NK-92 treated with Interleukin-12 subunit alpha and Interleukin-12 subunit beta, amount 100 ng/mL, for 24 hours (cell line): ENCODE results near the gene VEGFD.
"Not testable (repeated sequence)": the region's sequence is repeated elsewhere in the genome, so short reads cannot be mapped to it uniquely, and the experiment has no call there.

ENCODE experiments used
- DNase-seq: peaks from one replicate; lab custom pipeline; 2025; lab: John Stamatoyannopoulos, UW

The VEGFD gene

DNA sequence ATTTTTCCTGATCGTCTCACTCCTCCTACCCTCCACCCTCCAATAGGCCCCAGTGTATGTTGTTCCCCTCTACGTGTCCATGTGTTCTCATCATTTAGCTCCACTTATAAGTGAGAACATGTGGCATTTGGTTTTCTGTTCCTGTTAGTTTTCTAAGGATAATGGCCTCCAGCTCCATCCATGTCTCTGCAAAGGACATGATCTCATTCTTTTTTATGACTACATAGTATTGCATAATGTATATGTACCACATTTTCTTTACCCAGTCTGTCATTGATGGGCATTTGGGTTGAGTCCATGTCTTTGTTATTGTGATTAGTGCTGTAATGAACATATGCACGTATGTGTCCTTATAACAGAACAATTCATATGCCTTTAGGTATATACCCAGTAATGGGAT lies 78.3 kb downstream of the VEGFD start:
- DNase-seq: not testable (repeated sequence)

DNA sequence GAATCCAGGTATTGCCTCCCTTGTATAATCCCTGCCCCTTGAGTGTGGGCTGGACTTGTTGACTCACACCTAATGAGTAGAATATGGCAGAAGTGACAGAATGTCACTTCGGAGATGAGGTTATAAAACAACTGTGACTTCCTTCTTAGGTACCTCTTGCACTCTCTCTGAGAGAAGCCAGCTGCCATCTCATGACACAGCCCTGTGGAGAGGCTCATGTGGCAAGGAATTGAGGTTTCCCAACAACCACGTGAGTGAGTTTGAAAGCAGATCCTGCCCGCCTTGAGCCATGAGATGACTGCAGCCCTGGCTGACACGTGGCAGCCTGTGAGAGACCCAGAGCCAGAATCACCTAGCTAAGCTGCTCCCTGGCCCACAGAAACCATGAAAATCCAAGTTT lies 82.3 kb downstream of the VEGFD start:
- DNase-seq: peak; percentile 8

DNA sequence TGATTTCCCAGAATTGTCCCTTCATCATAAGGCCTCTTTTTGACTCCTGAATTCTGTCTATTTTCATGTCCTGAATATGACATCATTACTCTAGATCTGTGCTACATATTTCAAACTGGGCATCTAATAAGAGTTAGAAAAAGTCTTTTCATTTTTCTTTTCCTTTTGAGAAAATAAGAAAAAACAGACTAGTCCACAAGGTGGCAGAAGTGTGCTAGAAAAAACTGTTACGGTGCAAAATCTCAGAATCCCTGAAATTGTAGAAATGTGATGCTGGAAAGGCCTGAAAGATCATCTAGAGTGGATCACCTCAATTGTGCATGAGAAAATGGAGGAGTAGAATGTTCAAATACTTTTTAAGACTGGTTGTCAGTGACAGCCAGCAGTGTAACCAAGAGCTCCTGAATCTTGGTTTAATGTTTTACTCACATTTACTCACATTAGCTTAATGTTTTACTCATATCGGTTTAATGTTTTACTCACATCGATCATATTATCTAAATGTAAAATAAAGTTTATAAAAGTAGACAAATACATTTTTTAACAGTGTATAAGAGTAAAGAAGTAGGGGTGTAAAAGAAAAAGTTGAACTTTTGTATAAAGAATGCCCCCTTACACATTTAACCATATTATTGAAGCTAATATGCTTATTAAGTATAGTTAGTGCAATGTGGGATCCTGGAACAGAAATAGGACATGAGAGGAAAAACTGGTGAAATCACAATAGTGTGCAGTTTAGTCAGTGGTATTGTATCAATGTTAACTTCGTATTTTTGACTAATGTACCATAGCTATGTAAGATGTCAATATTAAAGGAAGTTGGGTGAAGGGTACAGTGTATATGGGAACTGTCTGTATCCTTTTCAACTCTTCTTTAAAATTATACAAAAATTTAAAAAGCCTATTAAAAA lies 84.0 kb downstream of the VEGFD start:
- DNase-seq: no peak

DNA sequence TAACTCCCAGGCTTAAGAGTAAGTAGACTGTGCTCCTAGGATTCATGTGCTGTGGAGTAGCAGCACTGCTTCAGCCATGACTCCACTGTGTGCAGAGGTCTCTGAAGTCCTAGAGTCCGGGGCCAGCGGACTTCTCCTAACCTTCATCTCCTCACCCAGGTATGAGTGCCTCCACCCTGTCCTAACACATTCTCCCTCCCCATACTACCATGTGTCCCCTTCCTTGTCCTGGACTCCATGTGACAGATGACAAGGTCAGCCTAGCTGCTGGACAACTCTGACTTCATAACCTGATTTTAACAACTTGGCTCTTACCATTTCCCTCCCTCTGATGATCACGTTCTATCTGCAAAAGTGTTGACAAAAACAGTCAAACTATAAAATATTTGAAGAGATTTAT lies 85.4 kb downstream of the VEGFD start:
- no peak for DNase-seq

DNA sequence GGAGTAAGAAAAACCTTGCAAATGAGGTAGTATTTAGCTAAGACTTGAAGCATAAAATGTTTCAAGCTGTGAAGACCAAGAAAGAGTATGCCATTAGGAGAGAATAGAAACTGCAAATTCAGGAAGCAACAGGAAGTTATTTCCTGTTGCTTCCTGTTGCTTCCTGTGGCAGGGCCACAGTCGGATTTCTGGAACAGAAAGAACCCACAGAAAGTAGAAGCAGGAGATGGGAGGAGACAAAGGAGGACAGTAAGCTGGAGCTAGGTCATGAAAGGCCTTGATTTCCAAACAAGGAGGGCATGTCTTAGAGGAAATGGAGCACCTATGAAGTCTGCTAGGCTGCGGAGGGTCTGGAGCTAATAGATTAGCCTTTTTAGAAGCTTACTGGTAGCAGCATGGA lies 86.0 kb downstream of the VEGFD start:
- DNase-seq: no peak
